HG03575 (cell line): ENCODE data around the gene SSPN.

Experiments
- ATAC-seq: cut with Tn5 transposase; IDR thresholded peaks from one replicate; pipeline ENCODE4 v1.9.1; 2021; ENCODE audit not compliant: unreplicated experiment, insufficient number of reproducible peaks, low FRiP score; ENCODE audit errors: extremely low read depth

SSPN gene

DNA sequence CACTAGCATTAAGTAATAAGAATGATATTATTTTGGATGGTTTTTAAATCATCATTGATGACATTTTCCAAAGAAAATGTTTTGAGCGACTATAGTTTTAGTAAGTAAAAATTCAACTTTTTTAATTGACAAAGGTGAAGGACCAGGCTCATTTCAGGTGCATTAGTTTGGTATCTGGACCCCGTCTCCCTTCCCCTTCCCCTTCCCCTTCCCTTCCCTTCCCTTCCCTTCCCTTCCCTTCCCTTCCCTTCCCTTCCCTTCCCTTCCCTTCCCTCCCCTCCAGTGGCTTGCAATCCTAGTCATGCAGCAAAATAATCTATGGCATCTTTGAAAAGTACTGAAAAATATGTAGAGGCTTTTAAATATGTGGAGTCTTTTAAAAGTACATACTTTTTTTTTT, 13.0 kb upstream of the SSPN start:
- ATAC-seq = no peak

GRCh38 chr12:26185532-26186320, 9.6 kb upstream of the SSPN start:
- ATAC-seq = no peak

- ATAC-seq = no peak
Observed at GRCh38 chr12:26187014-26187798, 8.2 kb upstream of the SSPN start.

DNA sequence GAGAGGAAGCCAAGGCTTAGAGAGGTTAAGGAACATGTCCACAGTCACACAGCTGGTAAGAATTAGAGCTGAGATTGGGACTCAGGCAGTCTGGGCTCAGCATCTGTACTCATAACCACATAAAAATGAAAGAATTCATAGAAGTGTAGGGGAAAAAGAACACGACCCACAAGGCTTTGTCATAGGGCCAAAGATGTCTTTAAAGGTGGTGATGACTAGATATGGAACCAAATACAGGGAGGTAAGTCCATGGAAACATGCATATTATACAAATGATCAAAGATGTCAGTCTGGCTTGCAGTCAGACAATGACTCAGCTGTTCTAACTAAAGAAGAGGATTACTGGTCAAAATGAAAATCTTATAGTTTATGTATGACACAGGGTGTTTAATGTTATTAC, 7.2 kb upstream of the SSPN start:
- ATAC-seq = no peak

DNA sequence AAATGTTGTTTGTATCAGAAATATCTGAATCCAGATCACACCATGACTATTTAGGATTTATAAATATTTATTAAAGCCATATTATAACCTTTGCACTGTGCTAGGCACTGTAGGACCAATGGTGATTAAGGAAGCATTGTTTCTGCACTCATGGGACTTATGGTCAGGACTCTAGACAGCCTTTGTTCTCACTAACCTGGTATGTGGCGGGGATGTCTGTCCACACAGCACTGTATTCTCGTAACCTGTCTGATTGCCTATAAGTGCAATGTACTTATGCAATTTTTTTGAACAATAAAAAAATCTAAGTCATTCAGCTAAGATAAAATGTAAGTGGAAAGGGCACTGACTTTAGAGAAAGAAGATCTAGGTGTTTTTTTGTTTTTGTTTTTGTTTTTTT, 6.7 kb upstream of the SSPN start:
- no peak for ATAC-seq

GRCh38 chr12:26192142-26192541, 3.2 kb upstream of the SSPN start:
- no peak for ATAC-seq

GRCh38 chr12:26193539-26193938, 1.8 kb upstream of the SSPN start:
- no peak for ATAC-seq

DNA sequence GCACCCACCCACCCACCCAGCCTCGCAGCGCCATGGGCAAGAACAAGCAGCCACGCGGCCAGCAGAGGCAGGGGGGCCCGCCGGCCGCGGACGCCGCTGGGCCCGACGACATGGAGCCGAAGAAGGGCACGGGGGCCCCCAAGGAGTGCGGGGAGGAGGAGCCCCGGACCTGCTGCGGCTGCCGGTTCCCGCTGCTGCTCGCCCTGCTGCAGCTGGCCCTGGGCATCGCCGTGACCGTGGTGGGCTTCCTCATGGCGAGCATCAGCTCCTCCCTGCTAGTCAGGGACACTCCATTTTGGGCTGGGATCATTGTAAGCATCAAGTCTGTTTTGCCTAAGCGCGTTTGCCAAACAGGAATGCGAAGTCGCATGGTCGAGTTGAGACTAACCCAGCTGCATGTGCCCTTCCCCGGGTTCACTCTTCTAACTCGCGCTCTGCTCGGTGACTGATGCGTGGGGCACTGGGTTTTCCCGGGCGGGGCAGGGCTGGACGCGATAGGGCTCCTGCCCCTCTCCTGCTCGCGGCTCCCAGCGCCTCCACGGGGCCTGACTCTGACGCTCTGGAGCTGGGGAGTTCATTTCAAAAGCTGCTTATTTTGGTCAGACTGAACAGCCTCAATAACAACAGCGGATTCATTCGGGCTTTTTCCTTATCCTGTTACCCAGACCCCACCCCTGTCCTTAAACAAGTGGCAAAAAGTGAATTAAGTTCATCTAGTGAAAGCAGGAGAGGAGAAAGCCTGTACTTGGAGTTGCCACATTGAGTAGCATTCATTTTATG, 458 bp downstream of the SSPN start:
- no peak for ATAC-seq

- ATAC-seq = no peak
Observed at GRCh38 chr12:26196421-26196716, 996 bp downstream of the SSPN start.

- ATAC-seq = no peak
Observed at GRCh38 chr12:26197832-26198231, 2.5 kb downstream of the SSPN start.

DNA sequence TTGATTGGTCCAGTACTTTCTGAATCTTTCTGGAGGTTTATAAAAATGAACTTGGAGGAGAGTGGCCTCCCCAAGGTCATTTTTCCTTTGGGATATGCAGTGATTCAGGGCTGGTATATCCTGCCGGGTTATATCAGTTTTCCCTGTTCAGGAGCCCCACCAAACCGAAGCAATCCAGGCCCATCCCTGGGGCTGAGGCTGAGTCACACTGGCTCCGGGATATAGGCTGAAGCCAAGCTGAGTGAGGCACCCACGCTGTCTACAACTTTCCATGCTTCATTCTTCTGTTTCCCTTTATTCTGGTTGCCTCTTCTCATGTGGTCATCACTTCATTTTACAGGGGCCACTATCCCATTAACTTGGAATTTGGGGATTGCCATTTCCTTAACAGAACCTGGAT, 3.4 kb downstream of the SSPN start:
- ATAC-seq = no peak

- no peak for ATAC-seq
Observed at GRCh38 chr12:26203167-26203780, 7.9 kb downstream of the SSPN start.

GRCh38 chr12:26204612-26205289, 9.4 kb downstream of the SSPN start:
- no peak for ATAC-seq

DNA sequence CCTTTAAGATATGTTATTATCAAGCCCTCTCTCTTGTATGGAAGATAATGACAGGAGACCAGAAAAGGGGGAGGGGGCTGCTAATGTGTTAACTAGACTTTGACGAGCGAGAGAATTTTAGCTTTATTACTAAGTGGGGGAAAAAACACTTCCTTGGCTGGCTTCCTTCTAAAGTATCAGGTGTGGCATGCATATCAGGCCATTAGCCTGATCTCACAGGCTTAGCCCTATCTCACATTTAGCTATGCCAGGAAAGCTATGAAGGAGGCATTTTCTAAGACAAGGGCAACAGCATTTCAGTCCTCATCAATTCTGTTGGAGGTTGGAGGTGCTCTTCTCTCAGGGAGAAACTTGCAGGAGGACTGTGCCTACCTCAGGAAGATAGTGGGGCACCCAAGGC, 9.9 kb downstream of the SSPN start:
- no peak for ATAC-seq

- no peak for ATAC-seq
Observed at GRCh38 chr12:26205941-26206340, 10.6 kb downstream of the SSPN start.

GRCh38 chr12:26211331-26211730, 16.0 kb downstream of the SSPN start:
- no peak for ATAC-seq

DNA sequence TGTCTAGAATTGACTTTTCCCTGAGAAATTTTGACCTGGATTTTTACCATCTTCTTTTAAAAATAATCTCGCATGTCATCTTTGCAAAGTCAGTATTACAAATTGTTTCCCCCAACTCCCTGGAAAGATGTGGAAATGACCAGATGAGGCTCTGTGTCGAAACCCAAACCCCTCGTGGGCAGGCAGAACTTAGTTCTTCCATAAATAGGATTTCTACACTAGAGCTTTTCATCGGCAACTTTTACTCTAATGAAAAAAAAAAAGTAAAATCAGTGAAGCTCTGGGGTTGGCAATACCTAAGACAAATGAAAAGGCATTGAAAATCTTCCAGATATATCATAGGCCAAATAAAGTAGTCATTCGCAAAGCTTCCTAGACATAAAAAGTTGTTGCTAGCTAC, 17.0 kb downstream of the SSPN start:
- no peak for ATAC-seq

DNA sequence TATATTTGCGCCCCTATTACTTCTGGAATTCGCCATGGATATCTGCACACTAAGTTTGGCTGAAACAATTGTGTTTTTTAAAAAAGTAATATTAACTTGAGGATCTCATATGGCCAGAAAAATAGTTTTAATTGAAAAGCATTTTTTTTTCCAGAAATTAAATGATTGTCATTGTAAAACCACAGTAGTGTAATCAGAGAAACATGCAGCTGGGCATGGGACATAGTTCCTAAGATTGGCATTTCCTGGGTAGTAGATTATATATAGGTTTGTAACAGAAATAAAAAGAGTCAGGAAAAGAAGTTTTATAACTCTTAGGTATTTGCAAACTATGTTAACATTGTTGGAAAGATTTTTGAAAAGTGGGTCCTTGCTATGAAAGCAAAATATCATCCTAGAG, 17.6 kb downstream of the SSPN start:
- ATAC-seq = no peak

DNA sequence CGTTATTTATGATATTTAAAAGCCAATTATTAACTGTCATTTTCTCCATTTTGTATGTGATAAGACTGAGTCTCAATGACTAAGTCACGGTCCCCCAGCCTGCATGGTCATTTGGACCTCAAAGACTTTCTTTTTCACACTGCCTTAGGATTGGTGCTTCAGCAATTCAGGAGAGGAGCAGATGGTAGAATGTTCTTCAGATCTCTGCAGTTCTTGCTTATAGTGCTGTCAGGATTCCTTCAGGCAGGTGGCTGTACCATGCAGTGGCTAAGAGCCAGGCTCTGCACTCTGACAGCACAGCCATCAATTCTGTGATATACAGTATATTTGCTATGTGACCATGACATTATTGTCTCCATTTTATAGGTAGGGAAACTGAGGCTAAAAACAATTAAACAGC, 18.7 kb downstream of the SSPN start:
- ATAC-seq = no peak
